Neural cell (in vitro differentiated cells): ENCODE data around the gene PFKM. TPM values are rescaled to one million over a fixed set of nuclear protein-coding genes. Genes with fewer than 3 reads are reported as not detected.

ENCODE experiments used
- H2AFZ ChIP-seq: fragments of 200-600, 300-800 bp; sonication (generic), shearing (Covaris generic); 2 replicates; pipeline ENCODE4 v1.6.0; 2014; ENCODE audit warnings: low read depth, mild to moderate bottlenecking, antibody characterized with exemption, low read length, moderate library complexity
- H3F3A ChIP-seq: fragments of 200-600 bp; shearing (Covaris generic); 2 replicates; pipeline ENCODE4 v1.6.1; 2016; ENCODE audit warnings: mild to moderate bottlenecking, moderate library complexity, mixed read lengths, antibody characterized with exemption, low read length; ENCODE audit not compliant: insufficient read depth, poor library complexity, severe bottlenecking
- H3K27ac ChIP-seq: fragments of 200-600, 300-800 bp; sonication (generic), shearing (Covaris generic); 2 replicates; pipeline ENCODE4 v1.5.1; 2014; ENCODE audit warnings: mild to moderate bottlenecking, low read length, moderate library complexity
- H3K27me3 ChIP-seq: fragments of 300-800, 200-600 bp; sonication (generic), shearing (Covaris generic); 2 replicates; pipeline ENCODE4 v1.6.0; 2014; ENCODE audit warnings: mild to moderate bottlenecking, low read depth, low read length, moderate library complexity; ENCODE audit not compliant: insufficient read depth
- H3K36me3 ChIP-seq: fragments of 300-800, 200-600 bp; sonication (generic), shearing (Covaris generic); 2 replicates; pipeline ENCODE4 v1.5.1; 2014; ENCODE audit warnings: mild to moderate bottlenecking, antibody characterized with exemption, low read length, moderate library complexity; ENCODE audit not compliant: insufficient read depth
- H3K4me2 ChIP-seq: fragments of 300-800, 200-600 bp; sonication (generic), shearing (Covaris generic); 2 replicates; pipeline ENCODE4 v1.6.0; 2014; ENCODE audit warnings: mild to moderate bottlenecking, low read length
- H3K4me3 ChIP-seq: fragments of 300-800, 200-600 bp; sonication (generic), shearing (Covaris generic); 2 replicates; pipeline ENCODE4 v1.5.1; 2014; ENCODE audit warnings: mild to moderate bottlenecking, low read length, moderate library complexity
- H3K79me2 ChIP-seq: fragments of 200-600 bp; shearing (Covaris generic); replicated peaks from 2 replicates; pipeline ENCODE4 v1.6.0; 2014; ENCODE audit warnings: mild to moderate bottlenecking, low read length, moderate library complexity; ENCODE audit not compliant: insufficient read depth
- H3K9ac ChIP-seq: fragments of 300-800, 200-600 bp; sonication (generic), shearing (Covaris generic); 2 replicates; pipeline ENCODE4 v1.6.1; 2016; ENCODE audit warnings: mild to moderate bottlenecking, low read length, mixed read lengths
- H3K9me2 ChIP-seq: fragments of 200-600 bp; shearing (Covaris generic); 2 replicates; pipeline ENCODE4 v1.6.1; 2016; ENCODE audit warnings: mild to moderate bottlenecking, low read length, mixed read lengths; ENCODE audit not compliant: insufficient read depth
- H3K9me3 ChIP-seq: fragments of 200-600, 300-800 bp; sonication (generic), shearing (Covaris generic); 2 replicates; pipeline ENCODE4 v1.6.1; 2016; ENCODE audit warnings: mild to moderate bottlenecking, mixed run types, low read length, moderate library complexity, mixed read lengths
- H4K20me1 ChIP-seq: fragments of 200-600 bp; shearing (Covaris generic); 2 replicates; pipeline ENCODE4 v1.6.1; 2016; ENCODE audit warnings: mild to moderate bottlenecking, mixed run types; ENCODE audit not compliant: insufficient read depth
- CTCF ChIP-seq: fragments of 450-650 bp; IDR thresholded peaks from 2 replicates; pipeline ENCODE4 v1.5.1; 2014; ENCODE audit warnings: antibody characterized with exemption, mild to moderate bottlenecking, moderate library complexity; ENCODE audit not compliant: poor library complexity, severe bottlenecking
- EP300 ChIP-seq: fragments of 450-650 bp; conservative IDR thresholded peaks from 2 replicates; pipeline ENCODE4 v1.6.1; 2014; ENCODE audit warnings: antibody characterized with exemption, mild to moderate bottlenecking, moderate library complexity; ENCODE audit not compliant: poor library complexity, severe bottlenecking
- EZH2 ChIP-seq: fragments of 200-600, 300-800 bp; shearing (Covaris generic), sonication (generic); IDR thresholded peaks from 2 replicates; pipeline ENCODE4 v1.6.1; 2014; ENCODE audit warnings: antibody characterized with exemption, low read length, borderline replicate concordance, mild to moderate bottlenecking; ENCODE audit not compliant: insufficient read depth, poor library complexity, severe bottlenecking
- MXI1 ChIP-seq: fragments of 450-650 bp; conservative IDR thresholded peaks from 2 replicates; pipeline ENCODE4 v1.6.1; 2014; ENCODE audit warnings: antibody characterized with exemption, mild to moderate bottlenecking; ENCODE audit not compliant: poor library complexity, severe bottlenecking
- POLR2AphosphoS5 ChIP-seq: IDR thresholded peaks from 2 replicates; pipeline ENCODE4 v1.6.1; 2012
- RAD21 ChIP-seq: fragments of 450-650 bp; conservative IDR thresholded peaks from 2 replicates; pipeline ENCODE4 v1.6.1; 2014; ENCODE audit warnings: antibody characterized with exemption, mild to moderate bottlenecking, moderate library complexity
- REST ChIP-seq: IDR thresholded peaks from 2 replicates; pipeline ENCODE4 v1.6.1; 2012; ENCODE audit warnings: borderline replicate concordance
- SMC3 ChIP-seq: fragments of 450-650 bp; conservative IDR thresholded peaks from 2 replicates; pipeline ENCODE4 v1.6.1; 2014; ENCODE audit warnings: antibody characterized with exemption, mild to moderate bottlenecking, moderate library complexity; ENCODE audit not compliant: poor library complexity
- TAF1 ChIP-seq: IDR thresholded peaks from 2 replicates; pipeline ENCODE4 v1.6.1; 2012; ENCODE audit warnings: low read depth
- polyA plus RNA-seq: library from polyadenylated mRNA; depleted of rRNA; stranded (reverse); fragments of >200 nt; gene quantifications from 2 replicates; pipeline ENCODE4 v1.2.3, GENCODE V29; 2014

The PFKM gene
- polyA plus RNA-seq, 1 donor from 2014 or later, result 122 TPM

GRCh38 chr12:48084841-48085460 is 34.2 kb upstream of the PFKM start:
- Histone ChIP-seq H3K9me2 (no peaks in the 10 kb centered on the region), H3K9ac (no peak overlapping the region), H3K9me3 (no peaks in the 10 kb centered on the region), H3K27me3 (no peaks in the 10 kb centered on the region), H3K4me2 (no peak overlapping the region), H3K36me3 (no peaks in the 10 kb centered on the region), H2AFZ (no peak overlapping the region), H4K20me1 (no peaks in the 10 kb centered on the region), H3K4me3 (no peak overlapping the region), H3K27ac (no peak overlapping the region), H3K79me2 (no peaks in the 10 kb centered on the region), H3F3A (no peaks in the 10 kb centered on the region)
- TF ChIP-seq POLR2AphosphoS5 (no peak), EP300 (no peak), MXI1 (no peak), CTCF (no peak), SMC3 (no peak), TAF1 (no peak), REST (no peak), EZH2 (no peak), RAD21 (no peak)

GRCh38 chr12:48086327-48086726 is 32.8 kb upstream of the PFKM start:
- Histone ChIP-seq H3K27me3 (no peaks in the 10 kb centered on the region), H3K9me2 (no peaks in the 10 kb centered on the region), H3K36me3 (no peaks in the 10 kb centered on the region), H3K79me2 (no peaks in the 10 kb centered on the region), H3K4me2 (no peak overlapping the region), H3K9ac (no peak overlapping the region), H3F3A (no peaks in the 10 kb centered on the region), H3K27ac (no peak overlapping the region), H4K20me1 (no peaks in the 10 kb centered on the region), H3K9me3 (no peaks in the 10 kb centered on the region), H3K4me3 (no peak overlapping the region), H2AFZ (no peak overlapping the region)
- TF ChIP-seq TAF1, result no peak

- H3K27ac ChIP-seq, result no peak overlapping the region
- no peaks in the 10 kb centered on the region for H4K20me1 ChIP-seq
- no peaks in the 10 kb centered on the region for H3K9me3 ChIP-seq
- TF ChIP-seq EZH2 (no peak), REST (no peak), RAD21 (no peak), MXI1 (no peak), POLR2AphosphoS5 (no peak), CTCF (no peak), EP300 (no peak), TAF1 (no peak), SMC3 (no peak)
- no peaks in the 10 kb centered on the region for H3K9me2 ChIP-seq
- H3K79me2 ChIP-seq, result peaks cover 2% of the 10 kb centered on the region
- no peaks in the 10 kb centered on the region for H3K36me3 ChIP-seq
- H3K27me3 ChIP-seq, result no peaks in the 10 kb centered on the region
- H3K4me3 ChIP-seq, result no peak overlapping the region
- H3F3A ChIP-seq, result no peaks in the 10 kb centered on the region
- no peak overlapping the region for H3K9ac ChIP-seq
- H2AFZ ChIP-seq, result no peak overlapping the region
- H3K4me2 ChIP-seq, result no peak overlapping the region
Observed at GRCh38 chr12:48092611-48093010, 26.6 kb upstream of the PFKM start.
